Measurements from ENCODE around the gene PRAC1. TPM values are rescaled to one million over a fixed set of nuclear protein-coding genes. Genes with fewer than 3 reads are reported as not detected.

The PRAC1 gene
- total RNA-seq, 6 experiments from 2014 or later = not detected

GRCh38 chr17:48726114-48726915, 4.0 kb upstream of the PRAC1 start:
- no peak for TF ChIP-seq CTCF (IDR thresholded peaks at IDR 0.05)
- Mint-ChIP-seq H3K27ac (no peak overlapping the region), H3K4me1 (ENCODE audit: low read depth) (peaks cover 22% of the 10 kb centered on the region), H3K9me3 (no peaks in the 10 kb centered on the region), H3K36me3 (ENCODE audit: low read depth) (no peaks in the 10 kb centered on the region), H3K27me3 (ENCODE audit: insufficient read depth) (peaks cover 82% of the 10 kb centered on the region), H3K4me3 (no peak overlapping the region)
- no peak for DNase-seq

- Mint-ChIP-seq H3K36me3 (ENCODE audit: low read depth) (no peaks in the 10 kb centered on the region), H3K27ac (no peak overlapping the region), H3K4me3 (peak overlapping the region; percentile 53; the same call in 1 of the 2 replicates), H3K4me1 (ENCODE audit: low read depth) (peaks cover 22% of the 10 kb centered on the region), H3K27me3 (ENCODE audit: insufficient read depth) (peaks cover 79% of the 10 kb centered on the region), H3K9me3 (no peaks in the 10 kb centered on the region)
- no peak for TF ChIP-seq CTCF (IDR thresholded peaks at IDR 0.05)
- no peak for DNase-seq
Measured at GRCh38 chr17:48725288-48726064, 3.2 kb upstream of the PRAC1 start.

DNA sequence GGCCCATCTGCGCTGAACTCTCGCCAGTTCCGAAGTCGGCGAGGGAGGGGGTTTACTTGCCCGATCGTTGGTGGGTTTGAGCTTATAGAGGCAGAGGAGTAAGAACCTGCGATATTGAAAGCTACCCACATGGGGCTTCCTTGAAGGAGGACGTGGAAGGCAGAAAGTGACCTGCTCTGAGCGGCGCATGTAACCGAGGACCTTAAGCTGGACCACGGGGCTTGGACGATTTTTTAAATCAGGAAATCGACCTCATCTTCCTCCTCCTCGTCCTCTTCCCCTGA, 2.6 kb upstream of the PRAC1 start:
- no peaks in the 10 kb centered on the region for H3K36me3 Mint-ChIP-seq (ENCODE audit: low read depth)
- H3K27ac Mint-ChIP-seq = no peak overlapping the region
- DNase-seq = no peak
- peak overlapping the region; percentile 53; the same call in 1 of the 2 replicates for H3K4me3 Mint-ChIP-seq
- H3K27me3 Mint-ChIP-seq (ENCODE audit: insufficient read depth) = peaks cover 80% of the 10 kb centered on the region
- H3K4me1 Mint-ChIP-seq (ENCODE audit: low read depth) = peaks cover 22% of the 10 kb centered on the region
- no peaks in the 10 kb centered on the region for H3K9me3 Mint-ChIP-seq
- TF ChIP-seq CTCF (IDR thresholded peaks at IDR 0.05) = no peak

- Mint-ChIP-seq H3K27me3 (ENCODE audit: insufficient read depth) (peaks cover 79% of the 10 kb centered on the region), H3K4me3 (peak overlapping the region; percentile 54), H3K27ac (no peak overlapping the region), H3K4me1 (ENCODE audit: low read depth) (peaks cover 22% of the 10 kb centered on the region), H3K36me3 (ENCODE audit: low read depth) (no peaks in the 10 kb centered on the region), H3K9me3 (no peaks in the 10 kb centered on the region)
- peak; percentile 85 for TF ChIP-seq CTCF (IDR thresholded peaks at IDR 0.05)
- DNase-seq = peak; percentile 73
Measured at GRCh38 chr17:48724251-48725003, 2.1 kb upstream of the PRAC1 start.

DNA sequence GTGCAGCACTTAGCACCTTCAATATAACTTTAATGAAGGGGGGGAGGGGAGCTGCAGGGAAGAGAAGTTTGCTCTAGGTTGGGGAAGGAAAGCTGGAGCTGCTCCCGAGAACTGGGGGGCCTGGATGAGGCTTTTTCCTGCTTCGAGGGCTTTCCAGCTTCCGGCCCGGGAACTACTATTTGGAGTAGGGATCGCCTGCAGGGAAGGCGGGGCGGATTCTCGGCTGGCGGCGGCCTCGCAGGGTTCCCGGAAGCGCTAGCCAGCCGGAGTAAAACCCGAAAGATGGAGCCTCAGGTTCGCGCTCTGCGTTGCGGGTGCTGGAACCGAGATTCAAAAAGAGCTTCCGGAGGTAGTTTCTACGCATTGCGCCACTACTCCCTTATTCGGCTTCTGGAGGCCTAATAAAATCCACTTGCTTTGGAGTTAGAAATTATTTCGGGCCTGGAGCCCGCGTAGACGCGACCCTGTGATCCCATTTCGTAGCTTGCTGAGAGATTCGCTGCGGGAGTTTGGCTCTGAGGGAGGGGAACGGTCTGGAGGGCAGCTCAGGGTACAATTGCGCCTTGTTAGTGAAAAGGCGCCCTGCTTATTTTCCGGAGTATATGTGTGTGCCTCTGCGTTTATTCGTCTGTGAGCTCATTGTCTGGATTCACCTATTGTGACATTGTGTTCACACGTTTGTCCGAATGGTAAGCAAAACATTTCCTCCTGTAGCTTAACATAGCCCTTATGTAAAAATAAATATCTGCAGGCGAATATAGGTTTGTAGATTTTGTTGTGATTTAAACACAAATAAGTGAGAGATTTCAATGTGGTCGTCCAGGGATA, 1.3 kb upstream of the PRAC1 start:
- H3K4me3 Mint-ChIP-seq = no peak overlapping the region

More for the DNA sequence above, 1.3 kb upstream of the PRAC1 start:
- no peak overlapping the region for H3K27ac Mint-ChIP-seq
- DNase-seq = no peak
- no peak for TF ChIP-seq CTCF (IDR thresholded peaks at IDR 0.05)
- H3K4me1 Mint-ChIP-seq (ENCODE audit: low read depth) = peaks cover 18% of the 10 kb centered on the region
- peaks cover 79% of the 10 kb centered on the region for H3K27me3 Mint-ChIP-seq (ENCODE audit: insufficient read depth)
- H3K9me3 Mint-ChIP-seq = no peaks in the 10 kb centered on the region
- H3K36me3 Mint-ChIP-seq (ENCODE audit: low read depth) = no peaks in the 10 kb centered on the region
